WI38 (cell line): ENCODE measurements around the gene DOK4.

ENCODE experiments used
- H3K4me3 ChIP-seq: 2 replicates; pipeline ENCODE4 v1.5.1; 2011; ENCODE audit warnings: low read depth, mild to moderate bottlenecking, control low read depth, low read length
- TF ChIP-seq, protein P1 (sequence below): IDR thresholded peaks from 2 replicates; pipeline ENCODE4 v1.5.1; 2012; ENCODE audit warnings: low read depth, mild to moderate bottlenecking, control low read depth, low read length

Gene DOK4

DNA sequence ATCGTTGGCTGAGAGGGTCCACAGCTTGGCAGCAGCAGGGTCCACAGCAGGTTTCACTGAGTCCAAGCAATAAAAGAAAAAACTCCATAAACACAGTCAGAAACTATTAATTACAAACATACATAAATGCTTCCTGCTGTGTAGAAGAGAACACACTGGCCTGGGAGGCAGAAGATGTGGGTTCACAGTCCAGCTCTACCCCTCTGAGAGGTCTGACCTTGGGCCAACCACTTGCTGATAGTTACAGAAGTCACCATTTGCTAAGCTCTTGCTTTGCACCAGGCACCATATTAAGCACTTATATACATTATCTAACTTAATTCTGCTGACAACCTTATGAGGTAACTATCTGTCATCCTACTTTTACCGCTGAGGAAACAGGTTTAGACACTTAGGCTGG is 53.8 kb downstream of the DOK4 start:
- H3K4me3 ChIP-seq: no peak overlapping the region
- TF ChIP-seq, protein P1, sequence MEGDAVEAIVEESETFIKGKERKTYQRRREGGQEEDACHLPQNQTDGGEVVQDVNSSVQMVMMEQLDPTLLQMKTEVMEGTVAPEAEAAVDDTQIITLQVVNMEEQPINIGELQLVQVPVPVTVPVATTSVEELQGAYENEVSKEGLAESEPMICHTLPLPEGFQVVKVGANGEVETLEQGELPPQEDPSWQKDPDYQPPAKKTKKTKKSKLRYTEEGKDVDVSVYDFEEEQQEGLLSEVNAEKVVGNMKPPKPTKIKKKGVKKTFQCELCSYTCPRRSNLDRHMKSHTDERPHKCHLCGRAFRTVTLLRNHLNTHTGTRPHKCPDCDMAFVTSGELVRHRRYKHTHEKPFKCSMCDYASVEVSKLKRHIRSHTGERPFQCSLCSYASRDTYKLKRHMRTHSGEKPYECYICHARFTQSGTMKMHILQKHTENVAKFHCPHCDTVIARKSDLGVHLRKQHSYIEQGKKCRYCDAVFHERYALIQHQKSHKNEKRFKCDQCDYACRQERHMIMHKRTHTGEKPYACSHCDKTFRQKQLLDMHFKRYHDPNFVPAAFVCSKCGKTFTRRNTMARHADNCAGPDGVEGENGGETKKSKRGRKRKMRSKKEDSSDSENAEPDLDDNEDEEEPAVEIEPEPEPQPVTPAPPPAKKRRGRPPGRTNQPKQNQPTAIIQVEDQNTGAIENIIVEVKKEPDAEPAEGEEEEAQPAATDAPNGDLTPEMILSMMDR: no peak

DNA sequence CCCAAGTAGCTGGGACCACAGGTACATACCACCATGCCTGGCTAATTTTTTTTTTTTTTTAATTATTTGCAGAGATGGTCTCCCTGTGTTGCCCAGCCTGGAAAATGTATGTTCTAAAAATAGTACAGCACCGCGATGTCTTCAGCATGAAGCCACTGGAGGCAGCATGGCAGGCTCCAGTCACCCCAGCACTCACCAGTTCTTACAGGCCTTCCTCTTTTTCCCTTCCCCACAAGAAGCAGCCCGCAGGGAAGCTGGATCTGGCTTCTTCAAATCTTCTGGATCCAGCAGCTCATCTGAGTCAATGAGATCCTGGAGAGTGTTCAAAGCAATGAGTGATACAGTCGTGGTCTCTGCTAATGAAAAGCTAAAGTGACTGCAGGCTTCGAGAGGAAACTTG is 55.3 kb downstream of the DOK4 start:
- TF ChIP-seq, protein P1: no peak
- no peak overlapping the region for H3K4me3 ChIP-seq

DNA sequence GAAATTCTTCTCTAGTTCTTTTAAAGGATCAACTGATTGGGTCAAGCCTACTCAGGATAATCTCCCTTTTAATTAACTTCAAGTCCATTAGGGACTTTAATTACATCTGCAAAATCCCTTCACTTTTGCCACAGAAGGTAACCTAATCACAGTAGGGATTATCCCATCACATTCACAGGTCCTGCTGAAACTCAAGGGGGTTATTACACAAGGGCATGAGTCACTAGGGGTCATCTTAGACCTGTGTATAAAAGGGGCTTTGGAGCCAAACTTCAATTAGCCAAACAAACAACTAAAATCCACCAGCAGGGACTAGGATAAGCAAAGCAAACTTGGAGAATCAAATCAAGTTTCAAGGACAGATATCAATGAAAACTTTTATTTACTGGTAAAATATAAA is 58.5 kb downstream of the DOK4 start:
- no peak overlapping the region for H3K4me3 ChIP-seq
- TF ChIP-seq, protein P1: no peak

DNA sequence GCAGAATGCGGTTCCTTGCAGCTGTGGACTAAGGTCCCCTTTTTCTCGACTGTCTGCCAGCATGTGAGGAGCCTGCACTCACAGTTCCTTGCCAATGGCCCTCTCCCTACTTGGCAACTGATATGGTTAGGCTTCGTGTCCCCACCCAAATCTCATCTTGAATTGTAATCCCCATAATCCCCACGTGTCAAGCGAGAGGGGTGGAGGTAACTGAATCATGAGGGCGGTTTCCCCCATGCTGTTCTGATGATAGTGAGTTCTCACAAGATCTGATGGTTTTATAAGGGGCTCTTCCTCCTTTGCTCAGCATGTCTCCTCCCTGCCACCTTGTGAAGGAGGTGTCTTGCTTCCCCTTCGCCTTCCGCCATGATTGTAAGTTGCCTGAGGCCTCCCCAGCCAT is 59.0 kb downstream of the DOK4 start:
- H3K4me3 ChIP-seq: no peak overlapping the region
- TF ChIP-seq, protein P1: no peak

DNA sequence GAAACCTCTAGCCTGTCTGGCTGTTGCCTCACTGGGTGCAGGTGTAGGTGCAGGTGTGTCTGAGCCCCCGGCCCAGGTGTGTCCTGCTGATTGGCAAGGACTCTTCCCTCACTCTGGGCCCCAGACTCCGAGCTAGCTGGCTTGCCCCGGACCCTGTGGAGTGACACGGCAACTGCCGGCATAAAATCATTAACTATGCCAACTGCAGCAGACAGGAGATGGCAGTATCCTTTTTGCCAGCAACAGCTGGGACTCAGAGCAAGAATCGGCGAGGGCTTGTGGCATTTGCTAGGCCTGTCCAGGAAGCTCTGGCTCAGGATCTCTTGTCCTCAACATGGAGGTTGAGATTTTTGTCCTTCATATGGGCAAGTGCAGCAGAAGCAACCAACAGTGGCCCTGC is 59.9 kb downstream of the DOK4 start:
- no peak overlapping the region for H3K4me3 ChIP-seq
- TF ChIP-seq, protein P1: no peak

DNA sequence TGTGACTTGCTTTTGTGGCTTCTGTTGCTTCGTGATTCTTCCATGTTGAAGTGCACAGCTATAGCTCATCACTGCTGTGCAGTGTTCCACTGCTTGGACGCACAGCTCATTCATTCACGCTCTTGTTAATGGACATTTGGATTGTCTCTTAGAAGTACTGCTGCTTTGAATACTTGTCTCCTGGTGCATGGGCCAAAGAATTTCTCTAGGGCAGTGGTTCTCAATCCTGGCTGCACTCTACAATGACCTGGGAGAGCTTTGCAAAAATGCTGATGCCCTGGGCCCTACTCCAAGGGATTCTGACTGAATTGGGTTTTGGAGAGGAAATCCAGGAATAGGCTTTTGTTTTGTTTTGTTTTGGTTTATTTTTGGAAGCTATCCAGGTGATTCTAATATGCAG is 61.7 kb downstream of the DOK4 start:
- TF ChIP-seq, protein P1: no peak
- no peak overlapping the region for H3K4me3 ChIP-seq

DNA sequence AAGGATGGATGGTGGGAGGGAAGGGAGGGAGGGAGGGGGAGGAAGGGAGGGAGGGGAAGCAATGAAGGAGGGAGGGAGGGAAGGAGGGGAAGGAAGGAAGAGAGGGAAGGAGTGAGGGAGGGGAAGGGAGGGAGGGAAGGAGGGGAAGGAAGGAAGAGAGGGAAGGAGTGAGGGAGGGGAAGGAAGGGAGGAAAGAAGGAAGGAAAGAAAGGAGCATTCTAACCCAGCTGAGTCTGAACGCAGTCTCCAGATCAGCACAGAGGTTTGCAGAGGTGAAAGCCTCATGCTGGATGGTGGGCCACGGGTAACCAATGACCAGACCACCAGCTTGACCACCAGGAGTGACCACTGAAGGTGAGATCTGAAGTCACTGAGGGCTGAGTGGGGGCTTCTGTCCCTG is 63.1 kb downstream of the DOK4 start:
- no peak overlapping the region for H3K4me3 ChIP-seq
- TF ChIP-seq, protein P1: no peak
